ENCODE data around the gene FUS. TPM values are rescaled to one million over a fixed set of nuclear protein-coding genes. Genes with fewer than 3 reads are reported as not detected.

The FUS gene
- total RNA-seq, 4 donors from 2014 or later = 91.8 to 125 (median 109) TPM

DNA sequence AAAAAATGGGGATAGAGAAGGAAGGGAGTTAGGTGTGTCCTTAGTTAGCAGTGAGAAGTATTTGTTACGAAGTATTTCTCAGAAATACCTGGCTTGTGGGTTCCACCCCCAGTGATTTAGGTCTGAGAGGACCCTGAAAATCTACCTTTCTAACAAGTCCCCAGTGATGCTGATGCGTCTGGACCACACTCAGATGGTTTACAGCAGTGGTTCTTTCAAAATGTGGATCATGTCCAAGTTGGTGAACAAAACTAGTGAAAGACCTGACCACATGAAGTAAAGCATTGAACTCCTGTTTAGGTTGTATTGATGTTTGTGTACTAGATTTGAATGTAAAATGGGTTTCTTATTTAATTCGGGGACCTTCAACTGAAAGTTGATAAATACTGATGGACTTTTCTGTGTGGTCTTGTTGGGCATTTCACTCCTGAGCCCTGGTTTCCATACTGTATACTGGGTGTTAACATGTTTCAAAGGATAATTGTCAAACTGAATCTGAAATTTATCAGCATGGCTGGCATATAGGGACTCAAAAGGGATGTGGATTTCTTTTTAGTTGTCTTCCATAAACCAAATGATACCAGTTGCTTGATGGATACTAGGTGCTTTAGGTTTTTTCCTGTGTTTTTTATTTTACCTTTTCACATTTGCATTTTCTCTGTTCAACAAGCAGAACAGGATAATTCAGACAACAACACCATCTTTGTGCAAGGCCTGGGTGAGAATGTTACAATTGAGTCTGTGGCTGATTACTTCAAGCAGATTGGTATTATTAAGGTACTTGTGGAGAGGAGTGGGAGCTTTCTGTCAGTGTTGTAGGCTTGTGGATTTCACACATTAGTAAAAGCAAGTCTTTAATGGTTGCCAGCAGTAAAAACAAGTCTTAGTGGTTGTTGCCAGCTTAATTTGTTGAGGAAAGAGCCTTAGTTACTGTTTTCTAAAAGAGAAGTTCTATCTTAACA lies 8.8 kb downstream of the FUS start:
- 82 to 85% methylated on average over 3 of the region's 3 CpGs for WGBS, 2 donors
- Histone ChIP-seq H3K27ac (no peak overlapping the region), H3K4me1 (peaks cover 0 to 40% (median 4%) of the 10 kb centered on the region in 4 donors), H3K27me3 (no peaks in the 10 kb centered on the region), H3K9me3 (no peaks in the 10 kb centered on the region), H3K4me3 (no peak overlapping the region), H3K36me3 (peaks cover 9 to 100% (median 59%) of the 10 kb centered on the region in 3 donors)
- no peak for DNase-seq (ENCODE audit: low spot score in 2 of 2)
- no peak for TF ChIP-seq EP300 (IDR thresholded peaks at IDR 0.05)
- TF ChIP-seq POLR2A (IDR thresholded peaks at IDR 0.05) = no peak
- TF ChIP-seq, protein P1, sequence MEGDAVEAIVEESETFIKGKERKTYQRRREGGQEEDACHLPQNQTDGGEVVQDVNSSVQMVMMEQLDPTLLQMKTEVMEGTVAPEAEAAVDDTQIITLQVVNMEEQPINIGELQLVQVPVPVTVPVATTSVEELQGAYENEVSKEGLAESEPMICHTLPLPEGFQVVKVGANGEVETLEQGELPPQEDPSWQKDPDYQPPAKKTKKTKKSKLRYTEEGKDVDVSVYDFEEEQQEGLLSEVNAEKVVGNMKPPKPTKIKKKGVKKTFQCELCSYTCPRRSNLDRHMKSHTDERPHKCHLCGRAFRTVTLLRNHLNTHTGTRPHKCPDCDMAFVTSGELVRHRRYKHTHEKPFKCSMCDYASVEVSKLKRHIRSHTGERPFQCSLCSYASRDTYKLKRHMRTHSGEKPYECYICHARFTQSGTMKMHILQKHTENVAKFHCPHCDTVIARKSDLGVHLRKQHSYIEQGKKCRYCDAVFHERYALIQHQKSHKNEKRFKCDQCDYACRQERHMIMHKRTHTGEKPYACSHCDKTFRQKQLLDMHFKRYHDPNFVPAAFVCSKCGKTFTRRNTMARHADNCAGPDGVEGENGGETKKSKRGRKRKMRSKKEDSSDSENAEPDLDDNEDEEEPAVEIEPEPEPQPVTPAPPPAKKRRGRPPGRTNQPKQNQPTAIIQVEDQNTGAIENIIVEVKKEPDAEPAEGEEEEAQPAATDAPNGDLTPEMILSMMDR (IDR thresholded peaks at IDR 0.05) = no peak

DNA sequence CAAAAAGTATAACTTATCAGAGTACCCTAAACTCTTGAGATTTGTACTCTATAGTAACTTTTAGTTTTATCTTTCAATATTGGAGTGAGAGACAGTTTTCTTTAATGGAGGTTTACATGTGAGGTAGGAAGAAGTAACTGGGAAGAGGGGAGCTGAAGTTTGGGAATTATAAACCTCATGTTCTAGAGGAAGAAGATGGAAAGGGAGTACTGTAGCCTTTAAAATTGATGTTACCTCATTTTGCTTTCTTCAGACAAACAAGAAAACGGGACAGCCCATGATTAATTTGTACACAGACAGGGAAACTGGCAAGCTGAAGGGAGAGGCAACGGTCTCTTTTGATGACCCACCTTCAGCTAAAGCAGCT lies 9.5 kb downstream of the FUS start:
- Histone ChIP-seq H3K4me1 (peaks cover 0 to 34% (median 2%) of the 10 kb centered on the region in 4 donors), H3K36me3 (peaks cover 9 to 100% (median 52%) of the 10 kb centered on the region in 3 donors), H3K9me3 (no peaks in the 10 kb centered on the region), H3K27ac (no peak overlapping the region), H3K27me3 (no peaks in the 10 kb centered on the region), H3K4me3 (no peak overlapping the region)
- TF ChIP-seq EP300 (IDR thresholded peaks at IDR 0.05) (no peak), POLR2A (IDR thresholded peaks at IDR 0.05) (no peak)
- TF ChIP-seq, protein P1 (IDR thresholded peaks at IDR 0.05) = no peak
- WGBS, 2 donors = 83 to 87% methylated on average over 2 of the region's 2 CpGs
- DNase-seq (ENCODE audit: low spot score in 2 of 2) = no peak

DNA sequence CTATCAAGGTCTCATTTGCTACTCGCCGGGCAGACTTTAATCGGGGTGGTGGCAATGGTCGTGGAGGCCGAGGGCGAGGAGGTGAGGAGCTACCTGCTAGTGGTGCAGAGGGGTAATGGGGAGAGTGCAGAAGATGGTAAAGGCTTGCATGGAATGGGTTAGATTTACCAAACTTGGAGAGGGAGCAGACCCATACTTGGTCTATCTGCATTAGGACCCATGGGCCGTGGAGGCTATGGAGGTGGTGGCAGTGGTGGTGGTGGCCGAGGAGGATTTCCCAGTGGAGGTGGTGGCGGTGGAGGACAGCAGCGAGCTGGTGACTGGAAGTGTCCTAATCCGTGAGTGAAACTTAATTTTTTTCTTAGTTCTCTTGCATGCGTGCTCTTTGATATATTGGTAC lies 10.1 kb downstream of the FUS start:
- no peaks in the 10 kb centered on the region for H3K9me3 ChIP-seq
- TF ChIP-seq POLR2A (IDR thresholded peaks at IDR 0.05) (no peak), EP300 (IDR thresholded peaks at IDR 0.05) (no peak)
- TF ChIP-seq, protein P1 (IDR thresholded peaks at IDR 0.05) = no peak
- peaks cover 0 to 28% (median 2%) of the 10 kb centered on the region in 4 donors for H3K4me1 ChIP-seq
- peaks cover 9 to 100% (median 49%) of the 10 kb centered on the region in 3 donors for H3K36me3 ChIP-seq
- H3K27me3 ChIP-seq = no peaks in the 10 kb centered on the region
- no peak overlapping the region for H3K27ac ChIP-seq
- WGBS, 2 donors = 95 to 96% methylated on average over 12 of the region's 12 CpGs
- no peak for DNase-seq (ENCODE audit: low spot score in 2 of 2)
- H3K4me3 ChIP-seq = no peak overlapping the region

DNA sequence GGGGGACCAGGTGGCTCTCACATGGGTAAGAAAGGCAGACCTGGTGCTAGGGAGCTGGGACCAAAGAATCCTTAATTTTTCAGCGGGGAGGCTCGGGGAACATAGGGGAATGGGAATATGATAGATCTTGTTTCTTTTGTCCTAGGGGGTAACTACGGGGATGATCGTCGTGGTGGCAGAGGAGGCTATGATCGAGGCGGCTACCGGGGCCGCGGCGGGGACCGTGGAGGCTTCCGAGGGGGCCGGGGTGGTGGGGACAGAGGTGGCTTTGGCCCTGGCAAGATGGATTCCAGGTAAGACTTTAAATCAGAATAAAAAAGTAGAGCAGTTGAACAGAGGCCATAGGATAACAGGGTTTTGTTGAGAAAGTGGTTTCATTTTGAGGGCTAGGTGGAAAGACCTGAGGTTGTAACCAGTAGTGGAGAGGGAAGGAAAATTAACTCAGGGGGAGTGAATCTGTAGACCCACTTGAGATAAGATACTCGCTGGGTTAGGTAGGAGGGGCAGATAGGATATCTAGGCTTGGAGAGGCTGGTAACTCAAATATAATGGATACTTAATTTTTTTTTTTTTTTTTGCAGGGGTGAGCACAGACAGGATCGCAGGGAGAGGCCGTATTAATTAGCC lies 11.0 kb downstream of the FUS start:
- no peak overlapping the region for H3K4me3 ChIP-seq
- peaks cover 0 to 19% (median 0%) of the 10 kb centered on the region in 4 donors for H3K4me1 ChIP-seq
- 92 to 95% methylated on average over 17 of the region's 17 CpGs for WGBS, 2 donors
- no peak for DNase-seq (ENCODE audit: low spot score in 2 of 2)
- H3K27me3 ChIP-seq = no peaks in the 10 kb centered on the region
- TF ChIP-seq EP300 (IDR thresholded peaks at IDR 0.05) (no peak), POLR2A (IDR thresholded peaks at IDR 0.05) (no peak)
- TF ChIP-seq, protein P1 (IDR thresholded peaks at IDR 0.05) = no peak
- no peak overlapping the region for H3K27ac ChIP-seq
- H3K9me3 ChIP-seq = no peaks in the 10 kb centered on the region
- H3K36me3 ChIP-seq = peaks cover 7 to 100% (median 45%) of the 10 kb centered on the region in 3 donors

Data from tibial nerve (tissue), 4 donors.